Mucosa of rectum (tissue), 2 donors: ENCODE data around the gene MYOM1.
"Not testable (repeated sequence)": the region's sequence is repeated elsewhere in the genome, so short reads cannot be mapped to it uniquely, and the experiment has no call there.

ENCODE experiments used
- H3K27ac ChIP-seq, 2 donors: one replicate each; pipeline ENCODE4 v1.7.0; 2013; ENCODE audit warnings: inconsistent platforms in 2 of 2, low read depth in 2 of 2, low read length in 2 of 2
- H3K27me3 ChIP-seq, 2 donors: one replicate each; pipeline ENCODE4 v1.7.0; 2013; ENCODE audit warnings: low read length in 2 of 2; ENCODE audit not compliant: control insufficient read depth in 2 of 2, insufficient read depth in 2 of 2
- H3K36me3 ChIP-seq, 2 donors: one replicate each; pipeline ENCODE4 v1.7.0; 2013; ENCODE audit warnings: low read length in 2 of 2; ENCODE audit not compliant: control insufficient read depth in 2 of 2, insufficient read depth in 2 of 2
- H3K4me1 ChIP-seq, 2 donors: one replicate each; pipeline ENCODE4 v1.7.0; 2013; ENCODE audit warnings: low read length in 2 of 2, mild to moderate bottlenecking in 1 of 2; ENCODE audit not compliant: control insufficient read depth in 2 of 2, insufficient read depth in 2 of 2
- H3K4me3 ChIP-seq, 2 donors: one replicate each; pipeline ENCODE4 v1.7.0; 2013; ENCODE audit warnings: low read length in 2 of 2
- H3K9ac ChIP-seq, 2 donors: one replicate each; pipeline ENCODE4 v1.7.0; 2013; ENCODE audit warnings: low read length in 2 of 2, low read depth in 1 of 2, mild to moderate bottlenecking in 1 of 2
- H3K9me3 ChIP-seq, 2 donors: one replicate each; pipeline ENCODE4 v1.7.0; 2013; ENCODE audit warnings: low read length in 2 of 2; ENCODE audit not compliant: control insufficient read depth in 2 of 2
- donor health status: healthy.
- donor health status: Normal muscosa, but diverticular disease.

The MYOM1 gene

DNA sequence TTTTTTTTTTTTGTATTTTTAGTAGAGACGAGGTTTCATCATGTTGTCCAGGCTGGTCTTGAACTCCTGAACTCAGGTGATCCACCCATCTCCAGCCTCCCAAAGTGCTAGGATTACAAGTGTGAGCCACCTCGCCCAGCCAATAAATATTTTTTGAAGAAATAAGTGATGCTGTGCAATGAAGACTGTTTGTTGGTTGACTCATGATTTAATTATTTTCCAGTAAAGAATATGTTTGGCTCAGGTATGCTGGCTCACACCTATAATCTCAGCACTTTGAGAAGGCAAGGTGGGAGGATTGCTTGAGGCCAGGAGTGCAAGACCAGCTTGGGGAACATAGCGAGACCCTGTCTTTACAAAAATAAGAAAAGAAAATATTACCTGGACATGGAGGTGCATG, 165.0 kb downstream of the MYOM1 start:
- no peak overlapping the region for H3K4me3 ChIP-seq
- H3K27me3 ChIP-seq, result no peaks in the 10 kb centered on the region
- H3K9ac ChIP-seq, result no peak overlapping the region
- H3K4me1 ChIP-seq, result peaks cover 9 to 22% of the 10 kb centered on the region in 2 donors
- no peaks in the 10 kb centered on the region for H3K9me3 ChIP-seq
- no peaks in the 10 kb centered on the region for H3K36me3 ChIP-seq
- H3K27ac ChIP-seq, result no peak overlapping the region

DNA sequence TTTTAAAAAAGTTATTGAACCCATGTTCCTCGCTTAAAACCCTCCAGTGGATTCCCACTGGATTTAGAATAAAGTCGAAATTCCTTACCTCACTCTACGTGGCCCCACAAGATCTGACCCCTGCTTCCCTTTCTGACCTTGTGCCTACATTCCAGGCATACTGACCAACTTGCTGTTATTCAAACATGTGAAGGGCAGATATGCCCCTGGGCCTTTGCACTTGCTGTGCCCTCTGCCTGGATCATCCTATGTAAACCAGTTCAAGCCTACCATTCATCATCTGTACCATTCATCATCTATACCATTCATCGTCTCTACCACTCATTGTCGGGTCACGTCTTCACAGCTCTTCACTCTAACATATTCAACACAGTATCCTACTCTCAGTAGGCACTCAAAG, 165.6 kb downstream of the MYOM1 start:
- H3K4me1 ChIP-seq, result peaks cover 9 to 19% of the 10 kb centered on the region in 2 donors
- H3K4me3 ChIP-seq, result no peak overlapping the region
- no peaks in the 10 kb centered on the region for H3K9me3 ChIP-seq
- no peaks in the 10 kb centered on the region for H3K27me3 ChIP-seq
- no peak overlapping the region for H3K27ac ChIP-seq
- H3K36me3 ChIP-seq, result no peaks in the 10 kb centered on the region
- H3K9ac ChIP-seq, result no peak overlapping the region

DNA sequence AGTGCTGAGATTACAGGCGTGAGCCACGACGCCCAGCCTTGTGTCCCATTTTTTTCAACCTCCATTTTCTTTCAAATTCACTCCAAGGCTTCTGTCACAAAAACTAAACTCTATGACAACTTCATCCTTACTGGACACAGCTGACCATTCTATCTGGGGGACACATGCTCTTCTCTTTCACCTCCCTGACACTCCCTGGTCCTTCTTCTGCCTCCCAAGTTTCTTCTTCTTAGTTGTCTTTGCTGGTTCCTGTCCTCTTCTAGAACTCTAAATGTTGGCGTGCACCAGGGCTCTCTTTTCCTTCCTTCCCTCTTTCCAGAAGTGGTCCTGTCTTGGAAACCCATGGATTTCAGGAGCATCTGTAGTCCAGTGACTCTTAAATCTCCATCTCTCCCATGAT, 166.7 kb downstream of the MYOM1 start:
- no peak overlapping the region for H3K9ac ChIP-seq
- peak overlapping the region; percentile 91 to 93 for H3K27ac ChIP-seq
- no peak overlapping the region for H3K4me3 ChIP-seq
- no peaks in the 10 kb centered on the region for H3K36me3 ChIP-seq
- no peaks in the 10 kb centered on the region for H3K9me3 ChIP-seq
- H3K4me1 ChIP-seq, result peaks cover 9 to 19% of the 10 kb centered on the region in 2 donors
- H3K27me3 ChIP-seq, result no peaks in the 10 kb centered on the region

DNA sequence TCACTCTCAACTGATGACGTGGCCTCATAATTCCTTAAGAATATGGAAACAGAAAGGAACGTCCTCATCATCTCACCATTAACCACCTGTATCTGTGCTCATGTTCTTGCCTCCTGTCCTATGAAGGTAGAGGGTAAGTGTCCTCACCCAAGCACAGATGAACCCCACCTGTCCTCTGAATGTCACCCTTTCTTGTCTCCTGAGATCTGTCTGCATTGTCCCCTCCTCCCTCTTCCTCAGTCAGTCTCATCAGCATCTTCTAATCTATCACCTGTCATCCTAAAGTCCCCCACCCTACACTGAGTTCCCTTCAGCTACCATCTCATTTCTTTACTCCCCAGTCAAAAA, 167.4 kb downstream of the MYOM1 start:
- Histone ChIP-seq H3K9ac (peak overlapping the region; percentile 30 to 43), H3K36me3 (no peaks in the 10 kb centered on the region), H3K27me3 (no peaks in the 10 kb centered on the region), H3K4me3 (peak overlapping the region; percentile 8 to 58), H3K9me3 (no peaks in the 10 kb centered on the region), H3K27ac (peak overlapping the region; percentile 91 to 93), H3K4me1 (peaks cover 9 to 19% of the 10 kb centered on the region in 2 donors)

DNA sequence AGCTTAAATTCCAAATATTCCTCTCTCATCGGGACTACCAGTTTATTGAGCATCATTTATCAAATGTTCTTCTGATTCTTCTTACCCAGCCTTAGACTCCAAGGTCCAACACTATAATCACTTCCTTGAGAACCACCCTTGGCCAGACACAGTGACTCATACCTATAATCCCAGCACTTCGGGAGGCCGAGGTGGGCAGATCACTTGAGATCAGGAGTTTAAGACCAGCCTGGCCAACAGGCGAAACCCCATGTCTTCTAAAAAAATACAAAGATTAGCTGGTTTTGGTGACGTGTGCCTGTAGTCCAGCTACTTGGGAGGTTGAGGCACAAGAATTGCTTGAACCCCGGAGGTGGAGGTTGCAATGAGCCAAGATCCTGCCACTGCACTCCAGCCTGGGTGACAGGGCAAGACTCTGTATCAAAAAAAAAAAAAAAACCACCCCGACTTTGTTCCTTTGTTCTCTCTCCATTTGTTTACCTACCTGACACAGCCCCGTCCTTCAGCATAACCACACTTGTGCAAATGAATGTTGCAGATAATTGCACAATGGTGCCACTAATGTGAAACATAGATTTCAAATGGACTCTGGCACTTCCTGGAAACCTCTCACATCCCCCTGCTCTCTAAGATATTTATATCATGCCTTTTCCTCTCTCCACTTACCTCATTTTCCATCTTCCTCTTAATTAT, 167.9 kb downstream of the MYOM1 start:
- H3K36me3 ChIP-seq, result no peaks in the 10 kb centered on the region
- peak overlapping the region; percentile 39 to 58 for H3K4me3 ChIP-seq
- H3K27ac ChIP-seq, result peak overlapping the region; percentile 91 to 93
- no peaks in the 10 kb centered on the region for H3K27me3 ChIP-seq
- peak overlapping the region; percentile 43 to 60 for H3K9ac ChIP-seq
- H3K4me1 ChIP-seq, result peaks cover 9 to 19% of the 10 kb centered on the region in 2 donors
- H3K9me3 ChIP-seq, result no peaks in the 10 kb centered on the region

DNA sequence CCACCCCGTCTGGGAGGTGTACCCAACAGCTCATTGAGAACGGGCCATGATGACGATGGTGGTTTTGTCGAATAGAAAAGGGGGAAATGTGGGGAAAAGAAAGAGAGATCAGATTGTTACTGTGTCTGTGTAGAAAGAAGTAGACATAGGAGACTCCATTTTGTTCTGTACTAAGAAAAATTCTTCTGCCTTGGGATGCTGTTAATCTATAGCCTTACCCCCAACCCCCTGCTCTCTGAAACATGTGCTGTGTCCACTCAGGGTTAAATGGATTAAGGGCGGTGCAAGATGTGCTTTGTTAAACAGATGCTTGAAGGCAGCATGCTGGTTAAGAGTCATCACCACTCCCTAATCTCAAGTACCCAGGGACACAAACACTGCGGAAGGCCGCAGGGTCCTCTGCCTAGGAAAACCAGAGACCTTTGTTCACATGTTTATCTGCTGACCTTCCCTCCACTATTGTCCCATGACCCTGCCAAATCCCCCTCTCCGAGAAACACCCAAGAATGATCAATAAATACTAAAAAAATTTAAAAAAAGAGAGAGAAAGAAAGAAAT, 169.8 kb downstream of the MYOM1 start:
- not testable (repeated sequence) for H3K36me3 ChIP-seq, H3K4me3 ChIP-seq

DNA sequence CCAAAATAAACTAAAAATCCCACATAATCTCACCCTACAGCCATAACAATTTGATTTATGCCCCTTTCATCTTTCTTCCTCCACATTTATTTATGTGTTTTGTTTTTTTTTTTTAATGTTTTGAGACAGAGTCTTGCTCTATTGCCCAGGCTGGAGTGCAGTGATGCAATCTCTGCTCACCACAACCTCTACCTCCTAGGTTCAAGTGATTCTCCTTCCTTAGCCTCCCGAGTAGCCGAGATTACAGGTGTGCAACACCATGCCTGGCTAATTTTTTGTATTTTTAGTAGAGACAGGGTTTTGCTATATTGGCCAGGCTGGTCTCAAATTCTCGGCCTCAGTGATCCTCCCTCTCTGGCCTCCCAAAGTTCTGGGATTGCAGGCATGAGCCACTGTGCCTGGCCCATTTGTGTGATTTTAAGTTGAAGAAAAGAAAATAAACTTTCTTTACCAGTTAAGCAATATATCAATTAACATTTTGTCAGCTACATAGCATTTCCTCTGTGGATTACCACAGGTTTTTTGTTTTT, 170.9 kb downstream of the MYOM1 start:
- no peaks in the 10 kb centered on the region for H3K9me3 ChIP-seq
- H3K4me3 ChIP-seq, result no peak overlapping the region
- H3K27me3 ChIP-seq, result no peaks in the 10 kb centered on the region
- no peak overlapping the region for H3K9ac ChIP-seq
- H3K4me1 ChIP-seq, result peaks cover 21 to 37% of the 10 kb centered on the region in 2 donors
- H3K36me3 ChIP-seq, result no peaks in the 10 kb centered on the region
- no peak overlapping the region for H3K27ac ChIP-seq

More for the DNA sequence above, 169.8 kb downstream of the MYOM1 start:
- not testable (repeated sequence) for H3K27ac ChIP-seq, H3K9ac ChIP-seq, H3K9me3 ChIP-seq, H3K27me3 ChIP-seq
- H3K4me1 ChIP-seq, result peaks cover 19 to 33% of the 10 kb centered on the region in 2 donors

DNA sequence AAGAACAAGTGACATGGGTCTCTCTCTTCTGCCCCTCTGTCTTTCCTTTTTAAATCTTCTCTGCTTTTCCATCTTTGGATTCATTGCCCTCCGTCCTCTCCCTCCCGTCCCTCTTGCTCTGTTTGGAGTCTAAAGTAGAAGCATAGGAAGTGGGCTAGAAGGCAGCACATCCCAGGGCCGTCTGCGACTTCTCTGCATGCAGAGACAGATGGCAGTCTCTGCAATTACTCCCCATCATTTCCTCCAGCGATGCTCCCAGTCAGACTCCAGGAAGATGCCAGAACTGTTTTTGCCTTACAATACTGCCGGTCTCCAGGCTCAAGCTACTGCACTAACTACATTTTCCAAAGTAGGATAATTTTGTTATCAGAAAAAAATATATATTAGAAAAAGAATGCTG, 171.6 kb downstream of the MYOM1 start:
- Histone ChIP-seq H3K27me3 (no peaks in the 10 kb centered on the region), H3K27ac (no peak overlapping the region), H3K9me3 (no peaks in the 10 kb centered on the region), H3K4me1 (peaks cover 21 to 35% of the 10 kb centered on the region in 2 donors), H3K36me3 (no peaks in the 10 kb centered on the region), H3K4me3 (no peak overlapping the region), H3K9ac (no peak overlapping the region)

DNA sequence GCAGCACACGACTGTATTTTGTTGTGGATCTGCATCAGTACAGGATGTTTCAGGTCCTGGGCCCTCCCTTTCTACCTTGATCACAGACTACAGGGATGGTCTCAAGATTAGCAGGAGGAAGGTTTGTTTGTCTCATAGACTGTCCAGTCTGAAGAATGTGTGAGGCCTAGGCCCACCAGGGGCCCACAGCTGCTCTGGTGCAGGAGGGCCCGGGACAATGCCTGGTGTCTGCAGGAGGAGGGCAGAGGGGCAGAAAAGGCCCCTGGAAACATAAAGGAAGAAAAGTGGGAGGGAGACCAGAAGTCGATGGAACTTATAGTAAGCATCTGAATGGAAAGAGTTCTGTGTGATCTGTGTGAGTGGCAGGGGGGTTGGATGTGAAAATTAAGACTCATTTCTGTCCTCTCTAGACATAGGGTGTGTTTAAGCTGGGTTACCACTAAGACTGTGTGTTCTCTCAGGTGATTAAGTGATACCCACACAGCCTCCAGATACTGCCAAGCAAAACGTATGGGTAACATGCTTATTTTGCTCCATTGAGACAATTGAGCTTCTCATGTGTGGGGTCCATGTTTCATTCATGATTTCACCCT, 173.5 kb downstream of the MYOM1 start:
- Histone ChIP-seq H3K4me3 (no peak overlapping the region), H3K36me3 (no peaks in the 10 kb centered on the region), H3K9ac (no peak overlapping the region), H3K4me1 (peaks cover 16 to 32% of the 10 kb centered on the region in 2 donors), H3K9me3 (no peaks in the 10 kb centered on the region), H3K27ac (peak overlapping the region; percentile 74 to 86), H3K27me3 (no peaks in the 10 kb centered on the region)

DNA sequence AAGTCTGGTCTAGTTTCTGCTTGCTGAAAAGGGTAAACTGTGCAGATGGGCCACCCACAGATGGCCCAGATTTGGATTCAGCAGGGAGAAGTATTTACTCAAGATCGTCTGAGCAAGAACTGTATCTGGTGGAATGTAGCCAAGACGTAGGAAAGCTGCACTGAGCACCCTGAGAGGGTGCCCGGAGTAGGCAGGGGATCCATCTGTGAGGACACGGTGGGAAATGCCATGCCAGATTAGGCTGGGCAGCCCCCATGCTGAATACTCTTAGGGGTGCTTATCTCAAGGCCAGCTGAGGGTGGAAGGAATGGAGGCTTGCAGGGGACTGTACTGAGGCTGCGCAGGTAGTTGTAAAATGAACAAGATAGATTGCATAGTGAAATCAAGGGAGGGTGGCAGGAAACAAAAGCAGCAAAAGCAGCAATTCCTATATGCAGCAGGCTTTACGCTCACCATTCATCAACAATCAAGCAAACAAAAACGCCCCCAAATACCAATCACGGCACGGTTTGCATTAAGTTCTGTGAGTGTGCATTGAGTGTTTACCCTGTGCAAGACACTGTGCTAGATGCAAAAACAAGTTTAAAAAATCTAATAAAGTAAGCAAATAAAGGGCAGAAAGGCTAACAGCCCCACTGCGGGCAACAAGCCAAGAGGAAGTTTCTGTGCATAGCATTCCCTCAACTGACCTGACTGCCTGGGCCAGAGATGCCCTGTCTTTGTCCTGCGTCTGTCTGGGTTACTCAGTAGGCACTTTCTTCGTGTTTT, 174.7 kb downstream of the MYOM1 start:
- peak overlapping the region; percentile 28 to 39 for H3K4me3 ChIP-seq
- peak overlapping the region; percentile 74 to 86 for H3K27ac ChIP-seq

More for the DNA sequence above, 174.7 kb downstream of the MYOM1 start:
- Histone ChIP-seq H3K9ac (peak overlapping the region; percentile 8 to 35), H3K4me1 (peaks cover 12 to 27% of the 10 kb centered on the region in 2 donors), H3K27me3 (no peaks in the 10 kb centered on the region), H3K9me3 (no peaks in the 10 kb centered on the region), H3K36me3 (no peaks in the 10 kb centered on the region)
